OCI-LY7 (cell line): Measurements from ENCODE around the gene VPS54. TPM values are rescaled to one million over a fixed set of nuclear protein-coding genes. Genes with fewer than 3 reads are reported as not detected.

Source experiments
- BruUV-seq: library from RNA; stranded (reverse); fragments of 400-500 nt; replicated peaks from 2 replicates; lab custom pipeline; 2021; lab: Mats Ljungman, UMichigan
- CTCF ChIA-PET: fragments of 300-600 bp; sonication (Branson Sonifier 250); formaldehyde crosslinking; loops from one replicate; lab custom pipeline; 2022; ENCODE audit warnings: antibody characterized with exemption; ENCODE audit not compliant: unreplicated experiment; lab: Charles Lee
- POLR2A ChIA-PET: fragments of 300-600 bp; sonication (Branson Sonifier 250); formaldehyde crosslinking; loops from one replicate; lab custom pipeline; 2022; ENCODE audit warnings: antibody characterized with exemption; lab: Charles Lee
- DNase-seq: peaks from one replicate; pipeline ENCODE4 v3.0.0-alpha.2; 2015; ENCODE audit warnings: low spot score
- H2AFZ ChIP-seq: fragments of 200-600 bp; sonication (generic), shearing (Covaris generic); 2 replicates; pipeline ENCODE4 v1.6.1; 2014; ENCODE audit warnings: mild to moderate bottlenecking, antibody characterized with exemption, low read length, moderate library complexity
- H3K27ac ChIP-seq: fragments of 200-600 bp; sonication (generic); 2 replicates; pipeline ENCODE4 v1.5.1; 2014; ENCODE audit warnings: mixed run types, low read depth, mild to moderate bottlenecking, moderate library complexity, low read length, inconsistent platforms; ENCODE audit not compliant: poor library complexity, severe bottlenecking
- H3K36me3 ChIP-seq: fragments of 200-600 bp; sonication (generic); 2 replicates; pipeline ENCODE4 v1.6.1; 2014; ENCODE audit warnings: mild to moderate bottlenecking, antibody characterized with exemption, low read length, moderate library complexity, mixed read lengths; ENCODE audit not compliant: insufficient read depth
- H3K4me1 ChIP-seq: fragments of 200-600 bp; sonication (generic); 2 replicates; pipeline ENCODE4 v1.5.1; 2014; ENCODE audit warnings: mild to moderate bottlenecking, low read length; ENCODE audit not compliant: insufficient read depth, poor library complexity, severe bottlenecking
- H3K4me2 ChIP-seq: fragments of 200-600 bp; sonication (generic); 2 replicates; pipeline ENCODE4 v1.6.1; 2014; ENCODE audit warnings: mild to moderate bottlenecking, low read length
- H3K4me3 ChIP-seq: fragments of 200-600 bp; sonication (generic); 2 replicates; pipeline ENCODE4 v1.5.1; 2014; ENCODE audit warnings: mild to moderate bottlenecking, low read depth, low read length; ENCODE audit not compliant: poor library complexity, severe bottlenecking
- H3K79me2 ChIP-seq: fragments of 200-600 bp; sonication (generic); 2 replicates; pipeline ENCODE4 v1.6.1; 2016; ENCODE audit warnings: low read depth, mild to moderate bottlenecking, low read length, moderate library complexity, mixed read lengths; ENCODE audit not compliant: insufficient read depth
- H3K9me2 ChIP-seq: fragments of 200-600 bp; sonication (generic); 2 replicates; pipeline ENCODE4 v1.6.1; 2016; ENCODE audit warnings: mild to moderate bottlenecking, low read length, mixed read lengths; ENCODE audit not compliant: insufficient read depth
- H3K9me3 ChIP-seq: fragments of 200-600 bp; sonication (generic); 2 replicates; pipeline ENCODE4 v1.6.1; 2014; ENCODE audit warnings: mild to moderate bottlenecking, mixed run types, low read length, mixed read lengths
- H4K20me1 ChIP-seq: fragments of 200-600 bp; sonication (generic); 2 replicates; pipeline ENCODE4 v1.6.1; 2014; ENCODE audit warnings: mild to moderate bottlenecking, antibody characterized with exemption, low read length, moderate library complexity, mixed read lengths; ENCODE audit not compliant: insufficient read depth
- CTCF ChIP-seq: fragments of 200-600 bp; sonication (generic); conservative IDR thresholded peaks from 2 replicates; pipeline ENCODE4 v1.5.1; 2014; ENCODE audit warnings: mild to moderate bottlenecking, antibody characterized with exemption, low read length, moderate library complexity, mixed read lengths
- EZH2phosphoT487 ChIP-seq: fragments of 200-600 bp; sonication (generic); IDR thresholded peaks from 2 replicates; pipeline ENCODE4 v1.6.1; 2018; ENCODE audit warnings: low read depth, borderline replicate concordance, mild to moderate bottlenecking, mixed run types, antibody characterized with exemption, low read length, moderate library complexity, mixed read lengths
- intact Hi-C: fragments of 100-400 bp; cut with micrococcal nuclease; formaldehyde crosslinking; loops from one replicate; pipeline ENCODE4 v1.10.0; 2022; ENCODE audit not compliant: unreplicated experiment
- total RNA-seq, 2 experiments: library from RNA; depleted of rRNA in 1 of 2; stranded (reverse); fragments of >200 nt in 1 of 2; shearing (Covaris generic) in 1 of 2; gene quantifications; 2 replicates each; pipeline ENCODE4 v1.2.3, GENCODE V29; 2014 to 2022

The VPS54 gene
- total RNA-seq, 2 experiments from 2014 or later = 14.7 to 17.8 TPM

GRCh38 chr2:63876311-63876710, 142.9 kb downstream of the VPS54 start:
- Histone ChIP-seq H2AFZ (no peak overlapping the region), H4K20me1 (no peaks in the 10 kb centered on the region), H3K36me3 (peaks cover 81% of the 10 kb centered on the region), H3K9me2 (no peaks in the 10 kb centered on the region), H3K4me2 (no peak overlapping the region), H3K4me1 (no peaks in the 10 kb centered on the region), H3K79me2 (no peaks in the 10 kb centered on the region), H3K9me3 (peaks cover 14% of the 10 kb centered on the region), H3K4me3 (no peak overlapping the region), H3K27ac (no peak overlapping the region)
- intact Hi-C loops = no loop called here
- DNase-seq = no peak
- ChIA-PET POLR2A (no interaction called here), CTCF (no interaction called here)
- no TSS peak for BruUV-seq
- TF ChIP-seq EZH2phosphoT487 = no peak
- no peak for TF ChIP-seq CTCF

GRCh38 chr2:63875559-63876245, 143.5 kb downstream of the VPS54 start:
- Histone ChIP-seq H3K4me3 (no peak overlapping the region), H3K4me1 (no peaks in the 10 kb centered on the region), H3K36me3 (peaks cover 78% of the 10 kb centered on the region), H3K79me2 (no peaks in the 10 kb centered on the region), H3K9me2 (no peaks in the 10 kb centered on the region), H2AFZ (no peak overlapping the region), H3K27ac (no peak overlapping the region), H3K4me2 (no peak overlapping the region), H3K9me3 (peaks cover 14% of the 10 kb centered on the region), H4K20me1 (no peaks in the 10 kb centered on the region)
- no peak for DNase-seq
- ChIA-PET CTCF (no interaction called here), POLR2A (no interaction called here)
- no TSS peak for BruUV-seq
- TF ChIP-seq CTCF (no peak), EZH2phosphoT487 (no peak)
- intact Hi-C loops = no loop called here

- H3K27ac ChIP-seq = no peak overlapping the region
- no peak for DNase-seq
- peaks cover 5% of the 10 kb centered on the region; the same call in 1 of the 2 replicates for H3K79me2 ChIP-seq
- H2AFZ ChIP-seq = no peak overlapping the region
- H3K36me3 ChIP-seq = peaks cover 77% of the 10 kb centered on the region
- no TSS peak for BruUV-seq
- H3K9me3 ChIP-seq = peaks cover 14% of the 10 kb centered on the region
- TF ChIP-seq CTCF = no peak
- TF ChIP-seq EZH2phosphoT487 = no peak
- no peaks in the 10 kb centered on the region for H3K4me1 ChIP-seq
- no peak overlapping the region for H3K4me2 ChIP-seq
- no peaks in the 10 kb centered on the region for H4K20me1 ChIP-seq
- intact Hi-C loops = no loop called here
- CTCF ChIA-PET = no interaction called here
- POLR2A ChIA-PET = no interaction called here
- no peaks in the 10 kb centered on the region for H3K9me2 ChIP-seq
- H3K4me3 ChIP-seq = no peak overlapping the region
Observed at GRCh38 chr2:63875131-63875527, 144.1 kb downstream of the VPS54 start.
